Measurements from ENCODE around the gene ACSL3. TPM values are rescaled to one million over a fixed set of nuclear protein-coding genes. Genes with fewer than 3 reads are reported as not detected.
"Not testable (repeated sequence)": the region's sequence is repeated elsewhere in the genome, so short reads cannot be mapped to it uniquely, and the experiment has no call there.

Gene ACSL3
- 58.7 TPM for total RNA-seq
- long read RNA-seq, full-length matches to known transcripts = 20 of 58 reads
- long read RNA-seq, partial matches to known transcripts = 29 of 58 reads
- long read RNA-seq, other reads (novel, unspliced or antisense) = 9 of 58 reads

DNA sequence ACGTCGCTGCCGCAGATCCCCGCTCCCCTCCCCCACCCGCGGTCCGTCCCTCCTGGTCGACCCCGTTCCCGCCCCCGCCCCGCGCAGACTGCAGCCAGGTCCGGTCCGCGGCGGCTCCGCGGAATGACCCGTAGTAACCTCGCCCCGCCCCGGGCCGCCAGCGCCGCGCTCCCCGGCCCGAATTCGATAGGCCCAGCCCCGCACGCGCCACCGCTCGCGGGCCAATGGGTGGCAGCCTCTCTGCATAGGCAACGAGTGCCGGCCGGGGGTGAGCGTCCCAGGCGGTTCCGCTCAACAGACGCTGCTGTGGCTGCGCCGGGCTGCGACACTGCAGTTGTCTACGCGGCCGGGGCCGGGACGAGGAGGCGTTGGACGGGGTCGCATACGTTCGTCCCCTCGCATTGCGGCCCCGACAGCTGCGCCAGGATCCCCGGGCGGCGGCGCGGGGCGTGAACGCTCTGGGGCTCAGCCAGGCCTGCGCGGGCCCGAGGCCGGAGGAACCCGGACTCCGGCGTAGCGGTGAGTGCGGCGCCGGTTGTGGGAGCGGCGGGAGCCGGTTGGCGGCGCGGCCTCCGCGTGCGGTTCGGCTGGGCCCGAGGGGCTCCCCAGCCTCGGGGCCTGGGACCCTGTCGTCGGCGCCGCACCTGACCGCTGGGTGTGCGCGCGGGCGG, at the start of gene ACSL3:
Gene ACSL3 (plus strand): TSS at position 297 of the 671 bp plus-strand sequence. CDS start 47,737 bp downstream, outside the sequence.
- DNase-seq (ENCODE audit: low spot score) = peak; percentile 99

DNA sequence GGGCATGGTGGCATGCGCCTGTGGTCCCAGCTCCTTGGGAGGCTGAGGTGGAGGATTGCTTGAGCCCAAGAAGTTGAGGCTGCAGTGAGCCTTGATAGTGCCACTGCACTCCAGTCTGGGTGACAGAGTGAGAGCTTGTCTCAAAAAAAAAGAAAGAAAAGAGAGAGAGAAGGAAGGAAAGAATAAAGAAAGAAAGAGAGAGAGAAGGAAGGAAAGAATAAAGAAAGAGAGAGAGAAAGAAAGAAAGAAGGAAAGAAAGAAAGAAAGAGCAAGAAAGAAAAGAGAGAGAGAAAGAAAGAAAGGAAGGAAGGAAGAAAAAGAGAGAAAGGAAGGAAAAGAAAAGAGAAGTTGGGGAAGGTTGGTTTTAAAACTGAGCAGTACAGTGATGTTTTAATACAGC, 49.0 kb upstream of the ACSL3 start:
- no peak for DNase-seq (ENCODE audit: low spot score)

DNA sequence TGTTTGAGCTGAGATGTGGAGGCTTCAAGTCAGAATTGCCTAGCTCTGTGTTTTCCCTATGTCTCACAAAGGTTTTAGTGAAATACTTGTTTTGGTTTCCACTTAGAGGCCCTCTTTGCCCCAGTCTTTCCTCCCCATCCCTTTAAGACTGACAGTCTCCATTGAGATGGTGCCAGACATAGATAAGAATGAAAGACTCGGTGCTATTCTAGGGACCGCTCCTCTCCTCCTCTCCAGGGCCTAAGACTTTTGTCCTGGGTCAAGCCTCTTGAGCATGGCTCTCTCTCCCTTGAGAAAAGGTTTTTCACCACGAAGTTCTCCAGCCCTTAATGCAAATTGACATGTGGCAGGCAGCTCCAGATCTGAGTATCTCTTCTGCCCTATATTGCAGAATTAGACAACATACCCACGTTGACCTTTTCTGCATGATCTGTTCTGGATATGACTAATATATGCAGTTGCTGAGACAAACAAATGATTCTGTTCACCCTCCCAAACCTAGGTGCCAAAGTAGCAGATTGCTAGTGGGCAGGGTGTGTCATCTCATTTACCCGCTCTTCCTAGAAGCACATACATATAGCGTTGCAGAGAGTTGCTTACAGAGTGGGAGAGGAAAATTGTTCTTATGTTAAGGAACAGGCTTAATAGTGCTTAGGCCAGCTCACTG, 47.5 kb upstream of the ACSL3 start:
- DNase-seq (ENCODE audit: low spot score) = no peak

DNA sequence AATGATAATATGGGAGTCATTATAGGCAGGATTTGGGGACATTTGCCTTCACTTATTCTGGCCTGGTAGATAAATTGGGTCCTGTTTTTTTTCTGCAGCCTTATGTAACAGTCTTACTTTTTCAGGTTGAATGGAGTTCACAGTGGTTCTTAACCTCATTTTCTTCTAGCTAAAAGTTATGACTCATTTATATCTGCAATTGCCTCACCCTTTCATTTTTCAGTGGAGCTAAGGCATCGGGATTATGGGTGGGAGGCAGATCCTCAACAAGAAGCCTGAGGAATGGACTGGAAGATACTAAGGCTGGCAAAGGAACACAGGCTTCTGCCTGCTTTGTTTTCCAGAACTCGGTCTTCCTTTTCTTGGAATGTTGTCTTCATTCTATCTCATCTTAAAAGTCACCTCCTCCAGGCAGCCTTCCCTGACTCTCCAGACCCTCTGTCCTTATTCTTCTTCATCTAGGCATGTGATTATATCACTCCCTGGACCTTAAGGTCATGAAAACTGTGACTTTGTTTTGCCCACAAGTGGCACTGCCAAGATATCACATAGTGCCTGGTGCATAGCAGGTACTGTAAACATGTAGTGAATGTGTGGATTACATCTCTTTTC, 41.0 kb upstream of the ACSL3 start:
- no peak for DNase-seq (ENCODE audit: low spot score)

DNA sequence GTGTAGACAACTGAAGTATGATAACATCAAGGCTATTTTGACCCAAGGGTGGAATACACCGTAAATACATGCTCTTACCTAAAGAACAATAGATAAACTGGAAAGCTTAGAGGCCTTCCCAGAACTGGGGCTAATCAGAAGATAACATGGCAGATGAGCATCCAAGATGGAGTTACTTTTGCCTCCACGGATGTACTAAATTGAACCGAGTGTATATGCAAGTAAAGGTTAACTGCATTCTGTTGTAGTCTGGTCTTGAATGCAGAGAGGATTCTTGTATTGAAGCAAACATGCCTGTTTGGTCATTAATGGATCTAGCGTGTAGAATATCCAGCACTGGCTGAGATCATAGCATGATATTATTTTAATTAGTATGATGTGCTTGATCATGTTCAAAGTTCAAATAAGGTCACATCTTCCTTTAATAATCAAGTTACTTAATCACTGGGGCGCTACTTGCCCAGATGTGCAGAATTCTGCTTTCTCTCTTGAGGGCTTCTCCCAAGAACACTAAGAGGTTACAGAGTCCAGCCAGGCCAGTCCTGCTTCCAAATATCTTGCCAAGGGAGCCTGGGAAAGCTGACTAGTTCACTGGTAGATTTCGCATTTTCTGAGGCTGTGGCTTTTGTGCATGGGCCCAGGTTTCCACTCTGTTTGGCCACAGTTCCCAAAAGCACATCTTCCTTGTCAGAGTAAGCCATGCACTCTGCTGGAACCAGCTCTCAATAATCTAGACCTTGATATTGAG, 37.5 kb upstream of the ACSL3 start:
- no peak for DNase-seq (ENCODE audit: low spot score)

DNA sequence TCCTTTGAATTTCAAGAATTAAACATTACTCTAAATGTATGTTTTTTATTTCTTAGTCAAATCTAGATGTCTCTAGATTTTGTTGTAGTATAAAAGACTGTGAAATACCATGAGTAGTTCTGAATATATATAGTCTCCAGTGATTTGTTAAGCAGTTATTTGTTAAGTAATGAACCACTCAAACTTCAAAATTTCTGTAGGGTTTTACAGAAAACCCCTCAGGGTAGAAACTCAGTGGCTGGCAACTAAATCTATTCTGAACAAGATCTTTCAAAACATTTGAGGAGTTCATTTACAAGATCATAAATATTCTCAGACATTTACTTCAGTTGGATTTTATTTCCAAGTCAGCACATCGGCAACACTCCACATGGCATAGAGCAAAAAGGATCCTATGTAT, 35.8 kb upstream of the ACSL3 start:
- no peak for DNase-seq (ENCODE audit: low spot score)

DNA sequence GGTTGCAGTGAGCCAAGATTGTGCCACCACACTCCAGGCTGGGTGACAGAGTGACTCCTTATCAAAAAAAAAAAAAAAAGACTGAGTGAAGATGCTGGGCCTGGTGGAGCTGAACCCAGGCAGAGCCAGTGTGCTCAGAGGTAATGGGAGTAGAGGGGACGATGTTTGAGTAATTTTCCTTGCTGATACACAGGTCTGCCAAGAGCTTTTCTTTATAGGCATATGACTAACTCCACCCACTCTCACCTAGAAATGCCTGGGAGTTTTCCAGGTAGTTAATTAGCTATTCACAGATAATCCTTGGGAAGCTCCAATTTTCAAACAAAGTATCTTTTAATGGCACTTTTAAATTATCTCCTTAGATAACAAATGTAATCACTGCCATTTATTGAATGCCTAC, 33.4 kb upstream of the ACSL3 start:
- DNase-seq (ENCODE audit: low spot score) = no peak

DNA sequence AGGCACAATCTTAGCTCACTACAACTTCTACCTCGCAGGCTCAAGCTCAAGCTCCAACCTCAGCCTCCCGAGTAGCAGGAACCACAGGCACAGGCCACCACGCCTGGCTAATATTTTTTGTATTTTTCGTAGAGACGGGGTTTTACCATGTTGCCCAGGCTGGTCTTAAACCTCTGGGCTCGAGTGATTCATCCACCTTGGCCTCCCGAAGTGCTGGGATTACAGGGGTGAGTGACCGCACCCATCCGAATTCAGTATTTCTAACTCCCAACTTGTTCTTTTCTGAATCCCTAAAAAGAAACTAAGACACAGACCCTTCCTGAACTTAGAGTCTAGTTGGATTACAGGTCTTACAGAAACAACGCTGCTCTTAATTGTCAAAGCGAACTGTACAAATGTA, 32.3 kb upstream of the ACSL3 start:
- DNase-seq (ENCODE audit: low spot score) = no peak

DNA sequence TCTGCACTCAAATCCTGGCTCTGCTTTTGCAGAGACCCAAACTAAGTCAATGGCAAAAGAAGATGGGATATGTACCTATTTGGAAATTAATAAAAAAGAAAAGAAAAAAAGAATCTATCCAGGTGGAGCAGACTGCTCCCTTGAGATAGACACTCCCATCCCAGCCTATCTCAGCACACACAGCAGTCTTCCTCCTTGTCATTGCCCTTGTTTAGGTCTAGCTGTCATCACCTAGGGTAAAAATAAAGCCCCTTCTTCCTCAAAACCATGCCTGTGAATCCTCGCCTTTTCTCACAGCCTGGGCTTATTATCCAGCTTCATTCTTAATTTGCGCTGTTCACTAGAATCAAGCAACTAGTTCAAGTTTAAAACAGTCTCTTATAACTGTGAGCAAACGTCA, 30.7 kb upstream of the ACSL3 start:
- DNase-seq (ENCODE audit: low spot score) = no peak

DNA sequence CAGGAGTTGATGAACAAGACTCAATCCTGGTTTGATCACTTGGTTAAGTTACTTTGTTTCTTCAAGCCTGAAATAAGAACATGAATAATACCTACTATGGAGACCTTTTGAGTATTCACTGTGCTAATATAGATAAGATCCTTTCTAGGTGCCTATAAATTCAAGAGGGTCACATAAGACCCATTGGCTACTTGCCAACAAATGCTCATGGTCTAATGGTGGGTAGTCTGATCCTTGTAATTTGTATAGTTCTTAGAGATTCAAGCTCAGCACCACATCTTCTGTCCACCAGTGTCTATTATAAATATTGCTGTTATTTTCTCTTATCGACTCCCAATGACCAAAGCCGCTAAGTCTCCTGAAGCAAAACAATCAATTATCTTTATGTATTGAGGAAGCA, 27.4 kb upstream of the ACSL3 start:
- DNase-seq (ENCODE audit: low spot score) = no peak

DNA sequence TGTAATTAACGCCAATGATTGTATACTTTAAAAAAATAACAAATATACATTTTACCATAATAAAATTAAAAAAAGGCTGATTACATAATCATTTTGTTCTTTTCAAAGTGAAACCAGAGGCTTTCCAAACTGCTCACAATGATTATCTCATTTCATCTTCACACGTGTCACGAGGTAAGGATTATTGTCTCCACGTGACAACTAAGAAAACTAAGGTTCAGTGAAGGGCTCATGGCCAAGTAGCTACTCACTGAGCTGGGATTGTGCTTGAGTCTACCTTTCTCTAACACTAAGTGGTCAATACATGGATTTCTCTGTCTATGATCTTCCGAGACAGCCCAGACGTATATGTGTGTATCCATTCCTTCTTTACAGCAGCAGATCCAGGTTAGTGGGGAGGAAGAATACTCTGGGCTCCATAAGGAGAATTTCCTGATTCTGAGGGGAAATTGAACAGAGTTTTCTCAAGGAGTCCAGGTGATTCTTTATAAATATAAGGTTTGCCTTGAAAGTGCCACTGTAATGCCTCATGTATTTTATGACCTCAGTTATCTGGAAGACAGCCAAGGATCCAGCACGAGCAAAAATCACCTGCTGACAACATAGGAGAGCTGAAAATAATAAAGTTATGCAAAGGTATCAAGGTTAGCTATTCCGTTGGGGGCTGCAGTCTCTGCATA, 25.6 kb upstream of the ACSL3 start:
- no peak for DNase-seq (ENCODE audit: low spot score)

DNA sequence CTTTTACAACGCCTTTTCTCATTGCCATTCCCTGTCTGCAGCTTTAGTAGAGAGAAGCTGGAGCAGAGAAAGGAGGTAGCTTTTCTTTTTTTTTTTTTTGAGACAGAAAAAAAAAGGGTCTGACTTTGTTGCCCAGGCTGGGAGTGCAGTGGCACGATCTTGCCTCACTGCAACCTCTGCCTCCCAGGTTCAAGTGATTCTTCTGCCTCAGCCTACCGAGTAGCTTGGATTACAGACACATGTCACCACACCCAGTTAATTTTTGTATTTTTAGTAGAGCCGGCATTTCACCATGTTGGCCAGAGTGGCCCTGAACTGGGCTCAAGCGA, 25.0 kb upstream of the ACSL3 start:
- DNase-seq (ENCODE audit: low spot score) = no peak

DNA sequence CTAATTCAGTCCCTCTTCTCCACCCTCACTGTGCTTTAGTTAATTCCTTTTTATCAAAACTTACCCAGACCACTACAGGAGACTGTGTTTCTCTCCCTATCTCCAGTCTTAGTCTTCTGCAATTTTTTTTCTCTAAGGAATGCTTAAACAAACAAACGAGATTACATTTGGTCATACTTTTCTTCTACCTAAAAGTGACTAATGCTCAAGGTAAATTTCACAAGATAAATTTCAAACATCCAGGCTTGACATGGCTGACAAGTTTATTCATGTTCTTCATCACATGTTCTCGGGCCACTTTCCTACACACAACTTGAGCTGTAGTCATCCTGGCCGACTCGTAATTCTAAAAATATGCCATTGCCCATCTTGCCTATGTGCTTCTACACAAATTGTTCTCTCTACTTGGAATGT, 23.2 kb upstream of the ACSL3 start:
- DNase-seq (ENCODE audit: low spot score) = no peak

DNA sequence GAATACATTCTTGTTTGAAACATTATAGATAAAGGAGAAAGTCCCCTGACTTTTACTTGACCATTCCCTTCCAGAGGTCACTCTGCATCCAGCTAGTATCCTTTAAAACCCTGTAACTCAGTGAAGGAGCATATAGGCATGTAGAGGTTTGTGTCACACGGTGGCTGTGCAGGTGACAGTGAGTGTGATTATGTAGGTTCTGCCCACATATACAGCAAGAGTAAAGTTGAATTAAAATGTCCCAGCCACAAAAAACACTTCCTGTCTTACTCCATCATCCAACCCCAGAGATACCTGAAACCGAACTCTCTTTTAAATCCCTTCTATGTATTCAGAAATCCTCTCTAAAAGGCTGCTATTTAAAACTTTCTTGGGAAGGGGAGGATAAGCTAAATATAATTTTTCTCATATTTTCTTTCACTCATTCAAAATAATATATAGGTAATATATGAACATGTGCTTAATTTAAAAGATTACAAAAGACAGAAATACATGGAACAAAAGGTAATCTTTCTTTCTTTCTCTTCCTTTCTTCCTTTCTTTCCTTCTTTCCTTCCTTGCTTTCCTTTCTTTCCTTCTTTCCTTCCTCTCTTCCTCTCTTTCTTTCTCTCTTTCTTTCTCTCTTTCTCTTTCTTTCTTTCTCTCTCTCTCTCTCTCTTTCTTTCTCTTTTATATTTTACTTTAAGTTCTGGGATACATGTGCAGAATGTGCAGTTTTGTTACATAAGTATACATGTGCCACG, 20.6 kb upstream of the ACSL3 start:
- DNase-seq (ENCODE audit: low spot score) = no peak

DNA sequence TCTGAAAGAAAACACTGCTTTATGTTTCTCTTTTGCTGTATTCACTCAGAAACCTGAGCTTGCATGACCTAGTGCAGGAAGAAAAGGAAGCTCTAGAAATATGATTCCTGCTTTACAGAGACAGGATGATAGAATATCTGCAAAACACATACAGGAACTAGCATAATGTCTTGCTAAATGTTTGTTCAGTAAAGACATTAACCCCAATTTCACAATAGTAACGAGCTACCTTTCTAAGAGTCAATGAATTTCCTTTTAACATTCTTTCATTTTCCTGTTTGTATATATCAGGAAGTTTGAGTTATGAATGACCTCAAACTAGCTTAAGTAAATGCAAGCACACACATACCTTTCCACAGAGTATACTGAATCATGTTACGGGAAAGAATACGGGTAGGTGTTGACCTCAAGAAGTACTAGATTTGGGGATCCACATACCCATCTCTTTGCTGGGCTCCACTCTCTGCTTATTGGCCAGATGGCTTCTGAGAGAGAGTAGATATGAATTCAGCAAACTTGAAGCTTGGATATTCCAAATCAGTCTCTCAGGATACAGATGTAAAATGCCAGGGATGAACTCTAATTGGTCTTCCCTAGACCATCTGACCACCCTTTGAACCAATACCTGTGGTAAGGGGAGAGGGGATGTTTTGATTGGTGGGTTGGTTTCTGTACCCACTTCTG, 18.2 kb upstream of the ACSL3 start:
- DNase-seq (ENCODE audit: low spot score) = no peak

DNA sequence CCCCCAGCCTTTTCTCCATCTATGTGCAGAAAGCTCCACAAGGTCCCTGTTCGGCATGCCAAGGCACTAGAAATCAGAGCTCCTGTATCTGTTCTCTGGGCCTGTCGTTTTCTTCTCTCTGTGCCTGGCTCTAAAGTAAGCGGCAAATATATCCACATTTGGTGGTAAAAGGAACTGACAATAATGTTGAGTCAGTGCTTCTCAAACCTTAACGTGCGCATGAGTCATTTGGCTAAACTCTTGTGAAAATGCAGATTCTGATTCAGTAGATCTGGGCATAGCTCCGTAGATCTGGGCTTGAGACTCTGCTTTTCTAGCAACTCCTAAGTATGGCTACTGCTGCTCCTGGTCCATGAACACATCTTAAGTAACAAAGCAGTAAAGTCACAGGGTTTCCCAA, 16.5 kb upstream of the ACSL3 start:
- no peak for DNase-seq (ENCODE audit: low spot score)

DNA sequence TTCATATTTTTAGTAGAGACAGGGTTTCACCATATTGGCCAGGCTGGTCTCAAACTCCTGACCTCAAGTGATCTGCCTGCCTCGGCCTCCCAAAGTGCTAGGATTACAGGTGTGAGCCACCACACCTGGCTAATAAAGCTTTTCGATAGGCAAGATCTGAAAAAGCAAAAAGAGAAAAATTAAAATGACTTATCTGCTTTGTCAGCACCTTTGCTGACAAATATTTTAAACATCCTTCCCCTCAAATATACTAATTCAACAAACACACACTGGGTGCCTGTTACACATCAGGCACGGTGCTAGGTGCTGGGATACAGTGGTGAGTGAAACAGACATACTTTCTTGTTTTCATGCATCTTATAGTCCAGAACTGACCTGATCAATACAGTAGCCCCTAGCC, 15.5 kb upstream of the ACSL3 start:
- not testable (repeated sequence) for DNase-seq (ENCODE audit: low spot score)

DNA sequence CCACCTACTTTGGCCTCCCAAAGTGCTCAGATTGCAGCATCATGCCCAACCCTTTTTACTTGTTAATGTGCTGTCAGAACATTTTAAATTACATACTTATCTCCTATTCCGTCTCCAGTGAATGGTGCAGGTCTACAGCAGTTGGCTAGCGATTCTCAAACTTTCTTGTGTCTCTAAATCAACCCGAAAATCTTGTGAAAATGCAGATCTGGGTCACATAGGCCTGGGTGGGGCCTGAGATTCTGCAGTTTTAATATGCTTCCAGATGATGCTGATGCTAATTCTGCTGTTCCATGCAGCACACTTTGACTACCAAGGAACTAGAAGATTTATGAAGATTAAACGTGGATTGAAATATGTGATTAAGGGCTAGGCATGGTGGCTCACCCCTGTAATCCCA, 14.8 kb upstream of the ACSL3 start:
- DNase-seq (ENCODE audit: low spot score) = no peak

DNA sequence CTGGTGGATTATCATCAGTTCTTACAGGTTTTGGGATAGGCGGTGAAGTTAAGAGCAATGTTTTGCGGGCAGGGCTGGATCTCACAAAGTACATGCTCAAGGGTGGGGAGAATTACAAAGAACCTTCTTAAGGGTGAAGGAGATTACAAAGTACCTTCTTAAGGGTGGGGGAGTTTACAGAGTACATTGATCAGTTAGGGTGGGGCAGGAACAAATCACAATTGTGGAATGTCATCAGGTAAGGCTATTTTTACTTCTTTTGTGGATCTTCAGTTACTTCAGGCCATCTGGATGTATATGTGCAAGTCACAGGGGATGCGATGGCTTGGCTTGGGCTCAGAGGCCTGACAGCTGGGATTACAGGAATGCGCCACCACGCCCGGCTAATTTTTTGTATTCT, 12.8 kb upstream of the ACSL3 start:
- not testable (repeated sequence) for DNase-seq (ENCODE audit: low spot score)

DNA sequence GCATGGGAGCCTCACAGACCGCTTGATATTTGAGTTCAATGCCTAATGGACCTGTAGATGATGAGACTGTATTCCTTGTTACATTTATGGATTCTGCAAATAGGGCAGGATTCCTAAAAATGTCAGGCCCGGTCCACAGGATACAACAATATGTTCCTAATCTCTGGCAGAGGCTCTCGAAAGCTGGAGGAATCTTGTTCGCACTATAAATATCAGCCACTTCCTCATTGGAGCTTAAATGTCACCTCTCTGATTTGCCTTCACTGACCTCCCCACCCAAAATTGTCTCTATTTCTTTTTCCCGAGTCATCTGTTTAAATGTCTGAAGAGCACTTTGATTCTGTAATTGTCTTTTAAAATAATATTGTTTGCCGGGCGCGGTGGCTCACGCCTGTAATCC, 12.0 kb upstream of the ACSL3 start:
- no peak for DNase-seq (ENCODE audit: low spot score)

Measured in mesenteric fat pad (tissue), 1 donor.